Liver (tissue), 9 donors: ENCODE data around the gene ARFIP1. TPM values are rescaled to one million over a fixed set of nuclear protein-coding genes. Genes with fewer than 3 reads are reported as not detected.

Source experiments
- DNase-seq: peaks from one replicate; pipeline ENCODE4 v3.0.0-alpha.2; 2017; ENCODE audit warnings: low spot score
- H3K27ac ChIP-seq, 2 donors: one replicate each; pipeline ENCODE4 v1.7.0; 2013; ENCODE audit warnings: inconsistent platforms in 2 of 2, low read length in 2 of 2, control low read depth in 1 of 2, low read depth in 1 of 2, mild to moderate bottlenecking in 1 of 2
- H3K27me3 ChIP-seq, 4 donors: one replicate each; pipeline versions ENCODE4 v1.6.1 to v1.7.0; 2013; ENCODE audit warnings: low read length in 3 of 4, inconsistent platforms in 1 of 4, mild to moderate bottlenecking in 1 of 4, moderate library complexity in 1 of 4; ENCODE audit not compliant: control insufficient read depth in 4 of 4, insufficient read depth in 4 of 4
- H3K36me3 ChIP-seq, 4 donors: one replicate each; pipeline versions ENCODE4 v1.6.1 to v1.7.0; 2013; ENCODE audit warnings: low read length in 3 of 4, mild to moderate bottlenecking in 3 of 4, low read depth in 1 of 4, moderate library complexity in 1 of 4; ENCODE audit not compliant: control insufficient read depth in 4 of 4, insufficient read depth in 3 of 4
- H3K4me1 ChIP-seq, 4 donors: one replicate each; pipeline versions ENCODE4 v1.6.1 to v1.7.0; 2013; ENCODE audit warnings: low read length in 3 of 4, mild to moderate bottlenecking in 3 of 4, moderate library complexity in 1 of 4; ENCODE audit not compliant: control insufficient read depth in 4 of 4, insufficient read depth in 4 of 4
- H3K4me3 ChIP-seq, 3 donors: one replicate each; pipeline versions ENCODE4 v1.6.1 to v1.7.0; 2013; ENCODE audit warnings: low read length in 3 of 3, control low read depth in 1 of 3, low read depth in 1 of 3, mild to moderate bottlenecking in 1 of 3
- H3K9ac ChIP-seq, 2 donors: one replicate each; pipeline ENCODE4 v1.7.0; 2013; ENCODE audit warnings: low read length in 2 of 2, mild to moderate bottlenecking in 2 of 2, moderate library complexity in 2 of 2, control low read depth in 1 of 2, low read depth in 1 of 2
- H3K9me3 ChIP-seq, 4 donors: one replicate each; pipeline versions ENCODE4 v1.6.1 to v1.7.0; 2013; ENCODE audit warnings: low read length in 3 of 4; ENCODE audit not compliant: control insufficient read depth in 4 of 4
- EGR1 ChIP-seq, 2 donors: IDR thresholded peaks; 2 replicates each; pipeline ENCODE4 v1.6.1; 2016 to 2018; ENCODE audit warnings: antibody characterized with exemption in 2 of 2, low read depth in 2 of 2
- FOXA1 ChIP-seq: IDR thresholded peaks from 2 replicates; pipeline ENCODE4 v1.6.1; 2016; ENCODE audit warnings: antibody characterized with exemption
- FOXA2 ChIP-seq: IDR thresholded peaks from 2 replicates; pipeline ENCODE4 v1.6.1; 2016; ENCODE audit warnings: antibody characterized with exemption
- GABPA ChIP-seq, 2 donors: IDR thresholded peaks in 1 of 2; conservative IDR thresholded peaks in 1 of 2; 2 replicates each; pipeline ENCODE4 v1.6.1; 2016; ENCODE audit warnings: antibody characterized with exemption in 2 of 2, mild to moderate bottlenecking in 1 of 2, moderate library complexity in 1 of 2
- HNF4A ChIP-seq, 2 donors: conservative IDR thresholded peaks; 2 replicates each; pipeline ENCODE4 v1.6.1; 2016; ENCODE audit warnings: antibody characterized with exemption in 2 of 2, mild to moderate bottlenecking in 2 of 2
- HNF4G ChIP-seq: IDR thresholded peaks from 2 replicates; pipeline ENCODE4 v1.6.1; 2016; ENCODE audit warnings: antibody characterized with exemption
- JUND ChIP-seq, 2 donors: IDR thresholded peaks; 2 replicates each; pipeline ENCODE4 v1.6.1; 2016; ENCODE audit warnings: antibody characterized with exemption in 2 of 2
- NR2F2 ChIP-seq: IDR thresholded peaks from 2 replicates; pipeline ENCODE4 v1.6.1; 2016; ENCODE audit warnings: antibody characterized with exemption
- RAD21 ChIP-seq, 2 donors: IDR thresholded peaks; 2 replicates each; pipeline ENCODE4 v1.6.1; 2016; ENCODE audit warnings: antibody characterized with exemption in 2 of 2, mild to moderate bottlenecking in 2 of 2
- RXRA ChIP-seq, 2 donors: IDR thresholded peaks; 2 replicates each; pipeline ENCODE4 v1.6.1; 2017 to 2018; ENCODE audit warnings: antibody characterized with exemption in 2 of 2, mild to moderate bottlenecking in 1 of 2
- SP1 ChIP-seq: IDR thresholded peaks from 2 replicates; pipeline ENCODE4 v1.6.1; 2018; ENCODE audit warnings: antibody characterized with exemption, mild to moderate bottlenecking
- TAF1 ChIP-seq: conservative IDR thresholded peaks from 2 replicates; pipeline ENCODE4 v1.6.1; 2016; ENCODE audit warnings: antibody characterized with exemption, mild to moderate bottlenecking
- YY1 ChIP-seq: IDR thresholded peaks from 2 replicates; pipeline ENCODE4 v1.6.1; 2016; ENCODE audit warnings: antibody characterized with exemption, mild to moderate bottlenecking
- WGBS: extraction: QIAGEN DNeasy Blood & Tissue Kit; methylation state at CpG from one replicate; pipeline ENCODE4 v1.1.7; 2013; 5-methylcytosine and 5-hydroxymethylcytosine counted together
- polyA plus RNA-seq, 2 donors: library from polyadenylated mRNA; stranded (reverse) in 1 of 2; unstranded in 1 of 2; fragments of 200-250 nt in 1 of 2; fragments of >200 nt in 1 of 2; fragmentation: Nextera tagmentation in 1 of 2; extraction: Ambion mirVana in 1 of 2; gene quantifications; one replicate each; pipeline versions ENCODE4 v1.2.1 to v1.2.3, GENCODE V29; 2013 to 2015
- total RNA-seq, 2 donors: library from RNA; depleted of rRNA; stranded (reverse); fragments of >200 nt; gene quantifications; one replicate each; pipeline ENCODE4 v1.2.3, GENCODE V29; 2014
- TF ChIP-seq, protein P1 (sequence below): IDR thresholded peaks from 2 replicates; pipeline ENCODE4 v1.6.1; 2016; ENCODE audit warnings: antibody characterized with exemption
- TF ChIP-seq, protein P2 (sequence below): IDR thresholded peaks from 2 replicates; pipeline ENCODE4 v1.6.1; 2016; ENCODE audit warnings: antibody characterized with exemption
- TF ChIP-seq, protein P3 (sequence below): fragments of 150-350 bp; IDR thresholded peaks from 2 replicates; pipeline ENCODE4 v1.5.1; 2017; ENCODE audit warnings: improper control_type of control experiment, low read depth, low read length; ENCODE audit not compliant: missing input control
- TF ChIP-seq, protein P4 (sequence below): IDR thresholded peaks from 2 replicates; pipeline ENCODE4 v1.6.1; 2016; ENCODE audit warnings: antibody characterized with exemption
- TF ChIP-seq, protein P5 (sequence below): IDR thresholded peaks from 2 replicates; pipeline ENCODE4 v1.6.1; 2016; ENCODE audit warnings: antibody characterized with exemption, mild to moderate bottlenecking
- donor health status: healthy.
- donor health status: healthy.
- donor health status: healthy.
- donor health status: healthy.
- donor health status: healthy.

The ARFIP1 gene
- total and polyA plus RNA-seq, 4 donors: 6.8 to 16.8 (median 14.9) TPM

DNA sequence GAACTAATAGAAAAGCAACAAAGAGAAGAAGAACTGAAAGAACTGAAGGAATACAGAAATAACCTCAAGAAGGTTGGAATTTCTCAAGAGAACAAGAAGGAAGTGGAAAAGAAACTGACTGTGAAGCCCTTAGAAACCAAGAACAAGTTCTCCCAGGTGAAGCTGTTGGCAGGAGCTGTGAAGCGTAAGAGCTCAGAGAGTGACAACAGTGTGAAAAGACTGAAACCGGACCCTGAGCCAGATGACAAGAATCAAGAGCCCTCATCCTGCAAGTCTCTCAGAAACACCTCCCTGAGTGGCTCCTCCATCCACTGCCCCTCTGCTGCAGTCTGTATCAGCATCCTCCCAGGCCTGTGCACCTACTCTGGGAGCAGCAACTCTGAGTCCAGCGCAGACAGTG lies 148.0 kb downstream of the ARFIP1 start:
- H3K27me3 ChIP-seq: no peaks in the 10 kb centered on the region
- H3K9ac ChIP-seq: no peak overlapping the region
- no peak for TF ChIP-seq FOXA2
- no peak for TF ChIP-seq HNF4A (conservative IDR thresholded peaks at IDR 0.05)
- no peak for TF ChIP-seq RAD21 (IDR thresholded peaks at IDR 0.05)
- TF ChIP-seq, protein P1, sequence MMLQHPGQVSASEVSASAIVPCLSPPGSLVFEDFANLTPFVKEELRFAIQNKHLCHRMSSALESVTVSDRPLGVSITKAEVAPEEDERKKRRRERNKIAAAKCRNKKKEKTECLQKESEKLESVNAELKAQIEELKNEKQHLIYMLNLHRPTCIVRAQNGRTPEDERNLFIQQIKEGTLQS: no peak
- no peak for TF ChIP-seq GABPA (IDR thresholded peaks at IDR 0.05 in 1 of 2, conservative IDR thresholded peaks at IDR 0.05 in 1 of 2)
- TF ChIP-seq HNF4G: no peak
- no peak for TF ChIP-seq JUND (IDR thresholded peaks at IDR 0.05)
- TF ChIP-seq EGR1 (IDR thresholded peaks at IDR 0.05; ENCODE audit: low read depth in 2 of 2): no peak

DNA sequence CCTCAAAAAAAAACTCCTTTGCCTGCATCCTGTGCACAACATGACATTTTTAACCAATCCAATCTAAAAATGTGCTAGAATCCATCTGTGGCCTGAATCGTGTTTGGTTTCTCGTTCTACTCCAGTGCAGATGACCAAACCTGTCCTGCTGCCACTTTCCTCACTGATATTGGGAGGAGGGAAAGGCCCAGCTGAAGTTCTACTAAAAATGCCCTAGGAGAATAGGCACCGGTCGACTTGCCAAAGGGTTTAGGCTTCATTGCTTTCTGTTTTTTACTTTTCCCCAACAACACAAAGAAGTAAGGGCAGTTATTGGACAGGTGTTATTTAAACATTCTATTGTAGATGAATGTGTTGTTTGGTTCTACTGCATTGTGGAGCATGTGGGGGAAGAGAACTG lies 148.5 kb downstream of the ARFIP1 start:
- Histone ChIP-seq H3K9ac (no peak overlapping the region), H3K36me3 (no peaks in the 10 kb centered on the region), H3K4me3 (no peak overlapping the region), H3K27me3 (no peaks in the 10 kb centered on the region), H3K4me1 (no peaks in the 10 kb centered on the region), H3K9me3 (no peaks in the 10 kb centered on the region), H3K27ac (no peak overlapping the region)
- no peak for DNase-seq
- TF ChIP-seq GABPA (IDR thresholded peaks at IDR 0.05 in 1 of 2, conservative IDR thresholded peaks at IDR 0.05 in 1 of 2) (no peak), RXRA (IDR thresholded peaks at IDR 0.05) (no peak), HNF4A (conservative IDR thresholded peaks at IDR 0.05) (no peak), FOXA2 (no peak), HNF4G (no peak)
- WGBS: 97% methylated on average over 4 of the region's 4 CpGs

More for the DNA sequence above, 148.0 kb downstream of the ARFIP1 start:
- no peak for DNase-seq
- H3K36me3 ChIP-seq: no peaks in the 10 kb centered on the region
- no peak overlapping the region for H3K4me3 ChIP-seq
- H3K4me1 ChIP-seq: no peaks in the 10 kb centered on the region
- WGBS: 96% methylated on average over 3 of the region's 3 CpGs
- no peak overlapping the region for H3K27ac ChIP-seq
- H3K9me3 ChIP-seq: no peaks in the 10 kb centered on the region

DNA sequence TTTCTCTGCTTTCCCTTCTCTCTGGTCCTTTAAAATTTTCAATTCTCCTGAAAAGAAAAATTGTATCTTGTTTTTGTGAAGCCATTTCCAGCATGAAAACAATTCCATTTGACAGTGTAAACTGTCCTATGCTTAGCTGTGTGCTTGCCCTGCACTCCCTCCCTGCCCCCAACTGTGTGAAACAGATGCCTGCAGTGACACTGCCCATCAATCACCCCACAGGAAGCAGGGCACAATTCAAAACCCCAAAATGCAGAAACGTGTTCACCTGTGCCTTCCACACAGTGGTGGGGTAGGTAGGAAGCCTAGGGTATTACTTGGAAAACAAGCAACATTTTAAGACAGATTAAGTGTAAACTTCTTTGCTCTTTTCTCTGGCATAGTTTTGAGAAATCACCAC lies 150.1 kb downstream of the ARFIP1 start:
- no peak for DNase-seq
- Histone ChIP-seq H3K4me3 (no peak overlapping the region), H3K27ac (no peak overlapping the region), H3K9ac (no peak overlapping the region), H3K4me1 (no peaks in the 10 kb centered on the region), H3K27me3 (no peaks in the 10 kb centered on the region), H3K9me3 (no peaks in the 10 kb centered on the region), H3K36me3 (no peaks in the 10 kb centered on the region)
- 59% methylated on average over 1 of the region's 1 CpG for WGBS
- TF ChIP-seq, protein P2, sequence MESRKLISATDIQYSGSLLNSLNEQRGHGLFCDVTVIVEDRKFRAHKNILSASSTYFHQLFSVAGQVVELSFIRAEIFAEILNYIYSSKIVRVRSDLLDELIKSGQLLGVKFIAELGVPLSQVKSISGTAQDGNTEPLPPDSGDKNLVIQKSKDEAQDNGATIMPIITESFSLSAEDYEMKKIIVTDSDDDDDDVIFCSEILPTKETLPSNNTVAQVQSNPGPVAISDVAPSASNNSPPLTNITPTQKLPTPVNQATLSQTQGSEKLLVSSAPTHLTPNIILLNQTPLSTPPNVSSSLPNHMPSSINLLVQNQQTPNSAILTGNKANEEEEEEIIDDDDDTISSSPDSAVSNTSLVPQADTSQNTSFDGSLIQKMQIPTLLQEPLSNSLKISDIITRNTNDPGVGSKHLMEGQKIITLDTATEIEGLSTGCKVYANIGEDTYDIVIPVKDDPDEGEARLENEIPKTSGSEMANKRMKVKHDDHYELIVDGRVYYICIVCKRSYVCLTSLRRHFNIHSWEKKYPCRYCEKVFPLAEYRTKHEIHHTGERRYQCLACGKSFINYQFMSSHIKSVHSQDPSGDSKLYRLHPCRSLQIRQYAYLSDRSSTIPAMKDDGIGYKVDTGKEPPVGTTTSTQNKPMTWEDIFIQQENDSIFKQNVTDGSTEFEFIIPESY: no peak
- TF ChIP-seq HNF4A (conservative IDR thresholded peaks at IDR 0.05): no peak
- no peak for TF ChIP-seq NR2F2
- TF ChIP-seq GABPA (IDR thresholded peaks at IDR 0.05 in 1 of 2, conservative IDR thresholded peaks at IDR 0.05 in 1 of 2): no peak
- no peak for TF ChIP-seq EGR1 (IDR thresholded peaks at IDR 0.05; ENCODE audit: low read depth in 2 of 2)
- no peak for TF ChIP-seq HNF4G
- no peak for TF ChIP-seq JUND (IDR thresholded peaks at IDR 0.05)
- no peak for TF ChIP-seq YY1
- TF ChIP-seq, protein P3, sequence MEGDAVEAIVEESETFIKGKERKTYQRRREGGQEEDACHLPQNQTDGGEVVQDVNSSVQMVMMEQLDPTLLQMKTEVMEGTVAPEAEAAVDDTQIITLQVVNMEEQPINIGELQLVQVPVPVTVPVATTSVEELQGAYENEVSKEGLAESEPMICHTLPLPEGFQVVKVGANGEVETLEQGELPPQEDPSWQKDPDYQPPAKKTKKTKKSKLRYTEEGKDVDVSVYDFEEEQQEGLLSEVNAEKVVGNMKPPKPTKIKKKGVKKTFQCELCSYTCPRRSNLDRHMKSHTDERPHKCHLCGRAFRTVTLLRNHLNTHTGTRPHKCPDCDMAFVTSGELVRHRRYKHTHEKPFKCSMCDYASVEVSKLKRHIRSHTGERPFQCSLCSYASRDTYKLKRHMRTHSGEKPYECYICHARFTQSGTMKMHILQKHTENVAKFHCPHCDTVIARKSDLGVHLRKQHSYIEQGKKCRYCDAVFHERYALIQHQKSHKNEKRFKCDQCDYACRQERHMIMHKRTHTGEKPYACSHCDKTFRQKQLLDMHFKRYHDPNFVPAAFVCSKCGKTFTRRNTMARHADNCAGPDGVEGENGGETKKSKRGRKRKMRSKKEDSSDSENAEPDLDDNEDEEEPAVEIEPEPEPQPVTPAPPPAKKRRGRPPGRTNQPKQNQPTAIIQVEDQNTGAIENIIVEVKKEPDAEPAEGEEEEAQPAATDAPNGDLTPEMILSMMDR: no peak
- TF ChIP-seq RAD21 (IDR thresholded peaks at IDR 0.05): no peak
- no peak for TF ChIP-seq TAF1
- TF ChIP-seq SP1: no peak
- TF ChIP-seq RXRA (IDR thresholded peaks at IDR 0.05): no peak
- TF ChIP-seq, protein P4, sequence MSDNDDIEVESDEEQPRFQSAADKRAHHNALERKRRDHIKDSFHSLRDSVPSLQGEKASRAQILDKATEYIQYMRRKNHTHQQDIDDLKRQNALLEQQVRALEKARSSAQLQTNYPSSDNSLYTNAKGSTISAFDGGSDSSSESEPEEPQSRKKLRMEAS: no peak
- no peak for TF ChIP-seq FOXA1
- TF ChIP-seq, protein P5, sequence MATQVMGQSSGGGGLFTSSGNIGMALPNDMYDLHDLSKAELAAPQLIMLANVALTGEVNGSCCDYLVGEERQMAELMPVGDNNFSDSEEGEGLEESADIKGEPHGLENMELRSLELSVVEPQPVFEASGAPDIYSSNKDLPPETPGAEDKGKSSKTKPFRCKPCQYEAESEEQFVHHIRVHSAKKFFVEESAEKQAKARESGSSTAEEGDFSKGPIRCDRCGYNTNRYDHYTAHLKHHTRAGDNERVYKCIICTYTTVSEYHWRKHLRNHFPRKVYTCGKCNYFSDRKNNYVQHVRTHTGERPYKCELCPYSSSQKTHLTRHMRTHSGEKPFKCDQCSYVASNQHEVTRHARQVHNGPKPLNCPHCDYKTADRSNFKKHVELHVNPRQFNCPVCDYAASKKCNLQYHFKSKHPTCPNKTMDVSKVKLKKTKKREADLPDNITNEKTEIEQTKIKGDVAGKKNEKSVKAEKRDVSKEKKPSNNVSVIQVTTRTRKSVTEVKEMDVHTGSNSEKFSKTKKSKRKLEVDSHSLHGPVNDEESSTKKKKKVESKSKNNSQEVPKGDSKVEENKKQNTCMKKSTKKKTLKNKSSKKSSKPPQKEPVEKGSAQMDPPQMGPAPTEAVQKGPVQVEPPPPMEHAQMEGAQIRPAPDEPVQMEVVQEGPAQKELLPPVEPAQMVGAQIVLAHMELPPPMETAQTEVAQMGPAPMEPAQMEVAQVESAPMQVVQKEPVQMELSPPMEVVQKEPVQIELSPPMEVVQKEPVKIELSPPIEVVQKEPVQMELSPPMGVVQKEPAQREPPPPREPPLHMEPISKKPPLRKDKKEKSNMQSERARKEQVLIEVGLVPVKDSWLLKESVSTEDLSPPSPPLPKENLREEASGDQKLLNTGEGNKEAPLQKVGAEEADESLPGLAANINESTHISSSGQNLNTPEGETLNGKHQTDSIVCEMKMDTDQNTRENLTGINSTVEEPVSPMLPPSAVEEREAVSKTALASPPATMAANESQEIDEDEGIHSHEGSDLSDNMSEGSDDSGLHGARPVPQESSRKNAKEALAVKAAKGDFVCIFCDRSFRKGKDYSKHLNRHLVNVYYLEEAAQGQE: no peak
